ENCODE data around the gene SLC27A5.

- TF ChIP-seq POLR2AphosphoS5 (IDR thresholded peaks at IDR 0.05) (no peak), CTCF (IDR thresholded peaks at IDR 0.05) (no peak), POLR2A (IDR thresholded peaks at IDR 0.05; ENCODE audit: low read depth) (no peak), EP300 (IDR thresholded peaks at IDR 0.05) (no peak)
These were observed 2.8 kb upstream of the SLC27A5 start for GRCh38 chr19:58514564-58515022.

Data from esophagus muscularis mucosa (tissue), 4 donors.